ENCODE data around the gene DLGAP1.

DNA sequence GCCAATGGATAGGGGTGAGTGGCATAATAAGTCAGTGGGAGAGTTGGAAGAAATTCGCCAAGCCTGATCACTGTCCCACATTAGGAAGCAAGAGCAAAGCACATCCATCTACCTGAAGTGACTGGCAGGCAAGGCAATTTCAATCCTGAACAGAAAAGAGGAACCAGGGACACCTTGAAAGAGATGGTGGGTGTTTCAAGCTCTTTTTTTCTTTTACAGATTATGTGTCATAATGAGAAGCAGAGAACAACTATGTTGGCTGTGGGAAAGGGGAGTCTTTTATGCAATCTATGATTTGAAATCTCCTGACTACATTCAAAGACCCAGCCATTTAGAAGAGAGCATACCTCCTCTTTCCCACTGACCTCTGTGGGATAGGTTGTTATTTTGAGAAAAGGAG is 941.6 kb downstream of the DLGAP1 start:
- TF ChIP-seq, protein P1, sequence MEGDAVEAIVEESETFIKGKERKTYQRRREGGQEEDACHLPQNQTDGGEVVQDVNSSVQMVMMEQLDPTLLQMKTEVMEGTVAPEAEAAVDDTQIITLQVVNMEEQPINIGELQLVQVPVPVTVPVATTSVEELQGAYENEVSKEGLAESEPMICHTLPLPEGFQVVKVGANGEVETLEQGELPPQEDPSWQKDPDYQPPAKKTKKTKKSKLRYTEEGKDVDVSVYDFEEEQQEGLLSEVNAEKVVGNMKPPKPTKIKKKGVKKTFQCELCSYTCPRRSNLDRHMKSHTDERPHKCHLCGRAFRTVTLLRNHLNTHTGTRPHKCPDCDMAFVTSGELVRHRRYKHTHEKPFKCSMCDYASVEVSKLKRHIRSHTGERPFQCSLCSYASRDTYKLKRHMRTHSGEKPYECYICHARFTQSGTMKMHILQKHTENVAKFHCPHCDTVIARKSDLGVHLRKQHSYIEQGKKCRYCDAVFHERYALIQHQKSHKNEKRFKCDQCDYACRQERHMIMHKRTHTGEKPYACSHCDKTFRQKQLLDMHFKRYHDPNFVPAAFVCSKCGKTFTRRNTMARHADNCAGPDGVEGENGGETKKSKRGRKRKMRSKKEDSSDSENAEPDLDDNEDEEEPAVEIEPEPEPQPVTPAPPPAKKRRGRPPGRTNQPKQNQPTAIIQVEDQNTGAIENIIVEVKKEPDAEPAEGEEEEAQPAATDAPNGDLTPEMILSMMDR (IDR thresholded peaks at IDR 0.05), result no peak
- TF ChIP-seq POLR2A (IDR thresholded peaks at IDR 0.05), result no peak
- TF ChIP-seq POLR2AphosphoS5 (IDR thresholded peaks at IDR 0.05), result no peak
- TF ChIP-seq EP300 (IDR thresholded peaks at IDR 0.05), result no peak

Measured in gastroesophageal sphincter (tissue), 3 donors.